ENCODE measurements around the gene INPP5D. TPM values are rescaled to one million over a fixed set of nuclear protein-coding genes. Genes with fewer than 3 reads are reported as not detected.

Gene INPP5D
- total RNA-seq, 4 donors from 2014 or later: 7.8 to 40.4 (median 26.1) TPM

DNA sequence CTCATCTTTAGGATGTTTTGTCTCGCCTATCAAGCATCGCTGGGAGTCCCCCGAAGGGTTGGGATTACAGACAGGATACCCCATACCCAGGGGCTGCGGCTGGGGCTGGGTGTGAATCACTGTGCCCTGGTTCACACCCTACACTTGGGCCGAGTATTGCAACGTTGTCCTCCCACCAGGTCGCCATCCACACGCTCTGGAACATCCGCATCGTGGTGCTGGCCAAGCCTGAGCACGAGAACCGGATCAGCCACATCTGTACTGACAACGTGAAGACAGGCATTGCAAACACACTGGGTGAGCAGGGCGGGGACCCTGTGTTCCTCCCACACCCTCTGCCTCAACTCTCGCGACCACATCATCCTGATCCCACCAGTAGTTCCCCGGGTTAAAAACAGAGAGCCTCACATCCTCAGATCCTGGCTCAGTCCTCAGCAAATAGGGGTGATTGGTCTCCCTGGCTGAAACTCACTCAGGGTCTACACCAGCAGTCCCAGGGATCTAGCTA, 104.0 kb downstream of the INPP5D start:
- H3K36me3 ChIP-seq: no peaks in the 10 kb centered on the region
- no peak for DNase-seq
- TF ChIP-seq POLR2A (IDR thresholded peaks at IDR 0.05) (no peak), EP300 (IDR thresholded peaks at IDR 0.05; ENCODE audit: low read depth) (no peak), POLR2AphosphoS5 (IDR thresholded peaks at IDR 0.05) (no peak)
- TF ChIP-seq, protein P1, sequence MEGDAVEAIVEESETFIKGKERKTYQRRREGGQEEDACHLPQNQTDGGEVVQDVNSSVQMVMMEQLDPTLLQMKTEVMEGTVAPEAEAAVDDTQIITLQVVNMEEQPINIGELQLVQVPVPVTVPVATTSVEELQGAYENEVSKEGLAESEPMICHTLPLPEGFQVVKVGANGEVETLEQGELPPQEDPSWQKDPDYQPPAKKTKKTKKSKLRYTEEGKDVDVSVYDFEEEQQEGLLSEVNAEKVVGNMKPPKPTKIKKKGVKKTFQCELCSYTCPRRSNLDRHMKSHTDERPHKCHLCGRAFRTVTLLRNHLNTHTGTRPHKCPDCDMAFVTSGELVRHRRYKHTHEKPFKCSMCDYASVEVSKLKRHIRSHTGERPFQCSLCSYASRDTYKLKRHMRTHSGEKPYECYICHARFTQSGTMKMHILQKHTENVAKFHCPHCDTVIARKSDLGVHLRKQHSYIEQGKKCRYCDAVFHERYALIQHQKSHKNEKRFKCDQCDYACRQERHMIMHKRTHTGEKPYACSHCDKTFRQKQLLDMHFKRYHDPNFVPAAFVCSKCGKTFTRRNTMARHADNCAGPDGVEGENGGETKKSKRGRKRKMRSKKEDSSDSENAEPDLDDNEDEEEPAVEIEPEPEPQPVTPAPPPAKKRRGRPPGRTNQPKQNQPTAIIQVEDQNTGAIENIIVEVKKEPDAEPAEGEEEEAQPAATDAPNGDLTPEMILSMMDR (IDR thresholded peaks at IDR 0.05): no peak
- intact Hi-C loops (cut with DNase I; ENCODE audit: low total_unique reads): no loop called here
- H3K27me3 ChIP-seq: no peaks in the 10 kb centered on the region
- 83% methylated on average over 17 of the region's 17 CpGs; no CpG with 5 or more reads in 1 of the 2 donors for WGBS, 2 donors (ENCODE audit: low coverage in 1 of 2)
- in situ Hi-C loops (cut with MboI; ENCODE audit: low pct_ligation_motif_present in 1 of 4, low pct_unique_long_range_greater_than_20kb in 1 of 4, low sequenced_read_pairs in 3 of 4): no loop called here
- H3K4me3 ChIP-seq: no peak overlapping the region
- H3K9me3 ChIP-seq: no peaks in the 10 kb centered on the region
- no peak overlapping the region for H3K27ac ChIP-seq
- H3K4me1 ChIP-seq: peaks cover 0 to 13% (median 9%) of the 10 kb centered on the region in 4 donors

DNA sequence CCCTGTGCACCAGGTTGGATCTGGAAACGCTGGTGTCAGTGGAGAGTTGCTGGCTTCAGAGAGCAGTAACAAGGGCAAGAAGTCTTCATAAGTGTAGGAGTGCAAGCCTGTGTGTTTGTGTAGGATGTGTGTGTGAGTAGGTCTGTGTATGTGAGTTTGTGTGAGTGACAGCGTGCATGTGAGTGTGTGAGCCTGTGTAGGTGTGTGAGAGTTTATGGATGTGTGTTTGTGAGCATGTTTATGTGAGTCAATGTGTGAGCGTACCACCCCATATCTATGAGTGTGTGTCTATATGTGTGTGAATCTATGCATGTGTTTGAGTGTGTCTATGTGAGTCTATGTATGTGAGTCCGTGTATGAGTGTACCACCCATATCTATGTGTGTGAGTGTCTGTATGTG, 104.8 kb downstream of the INPP5D start:
- 73 to 100% methylated on average over 2 to 4 of the region's 4 CpGs for WGBS, 2 donors (ENCODE audit: low coverage in 1 of 2)
- TF ChIP-seq POLR2A (IDR thresholded peaks at IDR 0.05) (no peak), POLR2AphosphoS5 (IDR thresholded peaks at IDR 0.05) (no peak), EP300 (IDR thresholded peaks at IDR 0.05; ENCODE audit: low read depth) (no peak)
- TF ChIP-seq, protein P1 (IDR thresholded peaks at IDR 0.05): no peak
- in situ Hi-C loops (cut with MboI; ENCODE audit: low pct_ligation_motif_present in 1 of 4, low pct_unique_long_range_greater_than_20kb in 1 of 4, low sequenced_read_pairs in 3 of 4) (no loop called here), intact Hi-C loops (cut with DNase I; ENCODE audit: low total_unique reads) (no loop called here)
- Histone ChIP-seq H3K9me3 (no peaks in the 10 kb centered on the region), H3K27ac (no peak overlapping the region), H3K36me3 (no peaks in the 10 kb centered on the region), H3K4me1 (peaks cover 0 to 13% (median 9%) of the 10 kb centered on the region in 4 donors), H3K4me3 (no peak overlapping the region), H3K27me3 (no peaks in the 10 kb centered on the region)
- no peak for DNase-seq

- Histone ChIP-seq H3K27me3 (no peaks in the 10 kb centered on the region), H3K4me1 (peaks cover 0 to 13% (median 9%) of the 10 kb centered on the region in 4 donors), H3K9me3 (no peaks in the 10 kb centered on the region), H3K36me3 (no peaks in the 10 kb centered on the region), H3K4me3 (no peak overlapping the region), H3K27ac (peak overlapping the region in 1 of 4 donors; percentile 48)
- WGBS, 2 donors (ENCODE audit: low coverage in 1 of 2): 42 to 74% methylated on average over 2 to 4 of the region's 4 CpGs
- TF ChIP-seq POLR2A (IDR thresholded peaks at IDR 0.05): no peak
- TF ChIP-seq POLR2AphosphoS5 (IDR thresholded peaks at IDR 0.05): no peak
- no peak for TF ChIP-seq EP300 (IDR thresholded peaks at IDR 0.05; ENCODE audit: low read depth)
- TF ChIP-seq, protein P1 (IDR thresholded peaks at IDR 0.05): no peak
- in situ Hi-C loops (cut with MboI; ENCODE audit: low pct_ligation_motif_present in 1 of 4, low pct_unique_long_range_greater_than_20kb in 1 of 4, low sequenced_read_pairs in 3 of 4): no loop called here
- DNase-seq: no peak
- intact Hi-C loops (cut with DNase I; ENCODE audit: low total_unique reads): no loop called here
Measured at GRCh38 chr2:233165543-233165894, 105.4 kb downstream of the INPP5D start.

DNA sequence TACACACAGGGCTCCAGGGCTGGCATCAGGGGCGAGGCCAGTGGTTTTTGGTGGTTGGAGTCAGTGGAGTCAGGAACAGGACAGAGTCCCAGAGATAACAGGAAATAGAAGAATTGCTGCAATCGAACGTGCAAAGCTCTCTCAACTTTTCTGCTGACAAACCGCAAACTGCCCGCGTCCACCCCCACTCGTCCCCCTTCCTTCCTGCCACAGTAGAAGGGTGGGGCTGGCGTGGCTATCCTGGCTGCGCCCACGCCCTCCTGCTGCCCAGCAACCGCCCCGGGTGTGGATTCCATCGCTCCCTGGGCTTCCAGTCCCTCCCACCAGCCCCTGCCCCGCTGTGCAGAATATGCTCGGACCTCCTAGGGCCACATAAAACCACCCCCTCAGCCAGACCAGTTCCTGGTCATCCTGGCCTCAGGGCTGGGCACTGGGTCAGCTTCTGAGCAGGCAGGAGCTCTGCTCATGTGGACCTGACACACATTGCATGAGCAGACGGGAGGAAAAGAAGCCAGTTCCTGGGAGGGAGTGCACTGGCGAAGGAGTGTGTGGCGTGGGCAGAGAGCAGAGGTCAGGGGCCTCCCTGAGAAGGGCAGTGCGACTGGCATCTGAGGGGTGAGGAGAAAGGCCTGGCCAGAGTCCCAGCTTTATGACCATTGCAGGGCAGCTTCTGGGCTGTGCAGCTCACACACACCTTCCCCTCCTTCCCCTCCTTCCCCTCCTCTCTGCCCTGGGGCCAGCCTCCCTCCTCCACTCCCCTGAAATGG, 105.9 kb downstream of the INPP5D start:
- Histone ChIP-seq H3K27me3 (no peaks in the 10 kb centered on the region), H3K4me1 (peaks cover 0 to 13% (median 9%) of the 10 kb centered on the region in 4 donors), H3K9me3 (no peaks in the 10 kb centered on the region), H3K27ac (peak overlapping the region in 2 of 4 donors; percentile 17 to 48), H3K4me3 (no peak overlapping the region), H3K36me3 (no peaks in the 10 kb centered on the region)
- 43 to 49% methylated on average over 9 to 19 of the region's 19 CpGs for WGBS, 2 donors (ENCODE audit: low coverage in 1 of 2)
- peak; percentile 66 for DNase-seq
- TF ChIP-seq POLR2A (IDR thresholded peaks at IDR 0.05) (no peak), EP300 (IDR thresholded peaks at IDR 0.05; ENCODE audit: low read depth) (no peak), POLR2AphosphoS5 (IDR thresholded peaks at IDR 0.05) (no peak)
- TF ChIP-seq, protein P1 (IDR thresholded peaks at IDR 0.05): no peak
- in situ Hi-C loops (cut with MboI; ENCODE audit: low pct_ligation_motif_present in 1 of 4, low pct_unique_long_range_greater_than_20kb in 1 of 4, low sequenced_read_pairs in 3 of 4) (no loop called here), intact Hi-C loops (cut with DNase I; ENCODE audit: low total_unique reads) (no loop called here)

Data from transverse colon (tissue), 4 donors.